Transverse colon (tissue), 4 donors: ENCODE results near the gene DOHH. TPM values are rescaled to one million over a fixed set of nuclear protein-coding genes. Genes with fewer than 3 reads are reported as not detected.

ENCODE experiments used
- DNase-seq: peaks from one replicate; pipeline ENCODE4 v3.0.0-alpha.2; 2019
- H3K27ac ChIP-seq, 4 donors: fragments of 200-600 bp; sonication (generic); 2 replicates each; pipeline ENCODE4 v1.5.1; 2016 to 2018; ENCODE audit warnings: inconsistent platforms in 4 of 4
- H3K27me3 ChIP-seq: fragments of 200-600 bp; sonication (generic); 2 replicates; pipeline ENCODE4 v1.5.1; 2017; ENCODE audit warnings: inconsistent platforms
- H3K36me3 ChIP-seq, 4 donors: fragments of 200-600 bp; sonication (generic); 2 replicates each; pipeline ENCODE4 v1.5.1; 2017 to 2019; ENCODE audit warnings: inconsistent platforms in 4 of 4
- H3K4me1 ChIP-seq, 4 donors: fragments of 200-600 bp; sonication (generic); 2 replicates each; pipeline ENCODE4 v1.5.1; 2017 to 2020; ENCODE audit warnings: inconsistent platforms in 4 of 4
- H3K4me3 ChIP-seq, 4 donors: fragments of 200-600 bp; sonication (generic); 1 replicate in 1 of 4; 2 replicates in 3 of 4; pipeline versions ENCODE4 v1.5.1 to v1.6.1; 2017 to 2019; ENCODE audit warnings: inconsistent platforms in 4 of 4
- H3K9me3 ChIP-seq, 2 donors: fragments of 200-600 bp; sonication (generic); 2 replicates each; pipeline ENCODE4 v1.5.1; 2017 to 2019; ENCODE audit warnings: inconsistent platforms in 2 of 2
- CTCF ChIP-seq, 5 experiments: fragments of 200-600 bp in 3 of 5; fragments of 450-650 bp in 2 of 5; sonication (generic) in 3 of 5; IDR thresholded peaks; 1 replicate in 2 of 5; 2 replicates in 3 of 5; pipeline ENCODE4 v1.5.1; 2016 to 2017; ENCODE audit warnings: antibody characterized with exemption in 5 of 5, inconsistent platforms in 3 of 5, mild to moderate bottlenecking in 2 of 5, moderate library complexity in 1 of 5
- EP300 ChIP-seq: sonication (generic); formaldehyde crosslinking; IDR thresholded peaks from one replicate; pipeline ENCODE4 v1.6.1; 2017; ENCODE audit warnings: antibody characterized with exemption, low read depth
- POLR2A ChIP-seq: fragments of 450-650 bp; IDR thresholded peaks from one replicate; pipeline ENCODE4 v1.6.1; 2016; ENCODE audit warnings: antibody characterized with exemption, mild to moderate bottlenecking, moderate library complexity
- POLR2AphosphoS5 ChIP-seq, 3 donors: sonication (generic); formaldehyde crosslinking; IDR thresholded peaks; one replicate each; pipeline ENCODE4 v1.6.1; 2016; ENCODE audit warnings: antibody characterized with exemption in 3 of 3
- WGBS, 2 donors: methylation state at CpG; one replicate each; pipeline ENCODE4 v1.1.5; 2018; ENCODE audit warnings: low coverage in 1 of 2; 5-methylcytosine and 5-hydroxymethylcytosine counted together
- in situ Hi-C, 4 donors: fragments of 200-750 bp; cut with MboI; loops; one replicate each; pipeline versions ENCODE4 v1.15.0 to v1.15.1; 2017; ENCODE audit warnings: low sequenced_read_pairs in 3 of 4, low pct_ligation_motif_present in 1 of 4, low pct_unique_long_range_greater_than_20kb in 1 of 4
- intact Hi-C: fragments of 100-400 bp; cut with DNase I; formaldehyde crosslinking; loops from one replicate; pipeline ENCODE4 v1.15.1; 2023; ENCODE audit warnings: low total_unique reads
- total RNA-seq, 4 donors: library from RNA; depleted of rRNA; stranded (reverse); fragments of >200 nt; gene quantifications; one replicate each; pipeline ENCODE4 v1.1.0, GENCODE V29; 2016

Gene DOHH
- total RNA-seq, 4 donors from 2014 or later: 7.2 to 13.5 (median 10.8) TPM

GRCh38 chr19:3493651-3494050, 6.8 kb downstream of the DOHH start:
- TF ChIP-seq EP300 (no peak), CTCF (IDR thresholded peaks at IDR 0.05) (no peak), POLR2A (no peak), POLR2AphosphoS5 (IDR thresholded peaks at IDR 0.05) (no peak)
- Histone ChIP-seq H3K27me3 (no peaks in the 10 kb centered on the region), H3K9me3 (no peaks in the 10 kb centered on the region), H3K27ac (no peak overlapping the region), H3K4me1 (peaks cover 0 to 2% (median 0%) of the 10 kb centered on the region in 4 donors), H3K36me3 (peaks cover 0 to 21% (median 7%) of the 10 kb centered on the region in 4 donors), H3K4me3 (no peak overlapping the region)
- in situ Hi-C loops: no loop called here
- 94% methylated on average over 3 to 14 of the region's 14 CpGs for WGBS, 2 donors
- intact Hi-C loops: no loop called here
- DNase-seq: no peak

GRCh38 chr19:3492919-3493318, 7.6 kb downstream of the DOHH start:
- H3K36me3 ChIP-seq: peaks cover 0 to 21% (median 7%) of the 10 kb centered on the region in 4 donors
- no peak overlapping the region for H3K4me3 ChIP-seq
- no peak for DNase-seq
- 94% methylated on average over 13 to 16 of the region's 16 CpGs for WGBS, 2 donors
- no peaks in the 10 kb centered on the region for H3K9me3 ChIP-seq
- intact Hi-C loops (no loop called here), in situ Hi-C loops (no loop called here)
- no peak overlapping the region for H3K27ac ChIP-seq
- no peaks in the 10 kb centered on the region for H3K4me1 ChIP-seq
- TF ChIP-seq EP300: no peak
- no peak for TF ChIP-seq POLR2A
- TF ChIP-seq POLR2AphosphoS5 (IDR thresholded peaks at IDR 0.05): no peak
- TF ChIP-seq CTCF (IDR thresholded peaks at IDR 0.05): no peak
- no peaks in the 10 kb centered on the region for H3K27me3 ChIP-seq

GRCh38 chr19:3492131-3492839, 8.2 kb downstream of the DOHH start:
- WGBS, 2 donors: 96% methylated on average over 34 of the region's 45 CpGs; no CpG with 5 or more reads in 1 of the 2 donors
- Histone ChIP-seq H3K27me3 (no peaks in the 10 kb centered on the region), H3K27ac (no peak overlapping the region), H3K4me3 (no peak overlapping the region), H3K9me3 (no peaks in the 10 kb centered on the region), H3K36me3 (peaks cover 0 to 21% (median 7%) of the 10 kb centered on the region in 4 donors), H3K4me1 (no peaks in the 10 kb centered on the region)
- no peak for DNase-seq
- in situ Hi-C loops (no loop called here), intact Hi-C loops (no loop called here)
- TF ChIP-seq POLR2AphosphoS5 (IDR thresholded peaks at IDR 0.05) (no peak), CTCF (IDR thresholded peaks at IDR 0.05) (no peak), EP300 (no peak), POLR2A (no peak)

- peaks cover 0 to 21% (median 7%) of the 10 kb centered on the region in 4 donors for H3K36me3 ChIP-seq
- intact Hi-C loops (no loop called here), in situ Hi-C loops (no loop called here)
- H3K9me3 ChIP-seq: no peaks in the 10 kb centered on the region
- H3K4me3 ChIP-seq: no peak overlapping the region
- 96% methylated on average over 28 of the region's 55 CpGs; no CpG with 5 or more reads in 1 of the 2 donors for WGBS, 2 donors
- no peak overlapping the region for H3K27ac ChIP-seq
- no peaks in the 10 kb centered on the region for H3K27me3 ChIP-seq
- DNase-seq: no peak
- H3K4me1 ChIP-seq: no peaks in the 10 kb centered on the region
- TF ChIP-seq POLR2AphosphoS5 (IDR thresholded peaks at IDR 0.05) (no peak), EP300 (no peak), CTCF (IDR thresholded peaks at IDR 0.05) (no peak), POLR2A (no peak)
These were observed 8.9 kb downstream of the DOHH start for GRCh38 chr19:3491396-3492119.
